Endothelial cell (in vitro differentiated cells): ENCODE results near the gene SRRM1. TPM values are rescaled to one million over a fixed set of nuclear protein-coding genes. Genes with fewer than 3 reads are reported as not detected.
"Not testable (repeated sequence)": the region's sequence is repeated elsewhere in the genome, so short reads cannot be mapped to it uniquely, and the experiment has no call there.

Experiments
- DNase-seq: peaks from one replicate; pipeline ENCODE4 v3.0.0; 2021; ENCODE audit warnings: low spot score
- H3K27ac Mint-ChIP-seq: one replicate; pipeline ENCODE4 v1.8.0; 2021; ENCODE audit warnings: mixed read lengths, inconsistent platforms; ENCODE audit not compliant: unreplicated experiment
- H3K27me3 Mint-ChIP-seq: one replicate; pipeline ENCODE4 v1.8.0; 2021; ENCODE audit warnings: mild to moderate bottlenecking, moderate library complexity, mixed read lengths, inconsistent platforms; ENCODE audit not compliant: unreplicated experiment
- H3K36me3 Mint-ChIP-seq: one replicate; pipeline ENCODE4 v1.8.0; 2021; ENCODE audit warnings: mild to moderate bottlenecking, low read depth, mixed read lengths, inconsistent platforms; ENCODE audit not compliant: unreplicated experiment
- H3K4me1 Mint-ChIP-seq: one replicate; pipeline ENCODE4 v1.8.0; 2021; ENCODE audit warnings: mild to moderate bottlenecking, mixed read lengths, inconsistent platforms; ENCODE audit not compliant: unreplicated experiment
- H3K4me3 Mint-ChIP-seq: one replicate; pipeline ENCODE4 v1.8.0; 2021; ENCODE audit warnings: mild to moderate bottlenecking, mixed read lengths, inconsistent platforms; ENCODE audit not compliant: unreplicated experiment
- H3K9me3 Mint-ChIP-seq: one replicate; pipeline ENCODE4 v1.8.0; 2021; ENCODE audit warnings: mixed read lengths, inconsistent platforms; ENCODE audit not compliant: unreplicated experiment
- total RNA-seq: library from RNA; stranded (reverse); fragmentation: NEBNext Ultra II Directional; extraction: Animal tissue kit (Norgen Biotek cat#: 25700); gene quantifications from one replicate; pipeline ENCODE4 v1.2.1, GENCODE V29; 2021; ENCODE audit not compliant: unreplicated experiment
- TF ChIP-seq, protein P1 (sequence below): fragments of 200-600 bp; sonication (generic); IDR thresholded peaks from one replicate; pipeline ENCODE4 v1.5.0; 2021; ENCODE audit warnings: antibody characterized with exemption; ENCODE audit not compliant: unreplicated experiment

The SRRM1 gene
- total RNA-seq, 1 donor from 2014 or later: 126 TPM

- no peaks in the 10 kb centered on the region for H3K36me3 Mint-ChIP-seq
- DNase-seq: no peak
- H3K9me3 Mint-ChIP-seq: no peaks in the 10 kb centered on the region
- H3K4me1 Mint-ChIP-seq: peaks cover 26% of the 10 kb centered on the region
- peaks cover 8% of the 10 kb centered on the region for H3K27me3 Mint-ChIP-seq
- TF ChIP-seq, protein P1, sequence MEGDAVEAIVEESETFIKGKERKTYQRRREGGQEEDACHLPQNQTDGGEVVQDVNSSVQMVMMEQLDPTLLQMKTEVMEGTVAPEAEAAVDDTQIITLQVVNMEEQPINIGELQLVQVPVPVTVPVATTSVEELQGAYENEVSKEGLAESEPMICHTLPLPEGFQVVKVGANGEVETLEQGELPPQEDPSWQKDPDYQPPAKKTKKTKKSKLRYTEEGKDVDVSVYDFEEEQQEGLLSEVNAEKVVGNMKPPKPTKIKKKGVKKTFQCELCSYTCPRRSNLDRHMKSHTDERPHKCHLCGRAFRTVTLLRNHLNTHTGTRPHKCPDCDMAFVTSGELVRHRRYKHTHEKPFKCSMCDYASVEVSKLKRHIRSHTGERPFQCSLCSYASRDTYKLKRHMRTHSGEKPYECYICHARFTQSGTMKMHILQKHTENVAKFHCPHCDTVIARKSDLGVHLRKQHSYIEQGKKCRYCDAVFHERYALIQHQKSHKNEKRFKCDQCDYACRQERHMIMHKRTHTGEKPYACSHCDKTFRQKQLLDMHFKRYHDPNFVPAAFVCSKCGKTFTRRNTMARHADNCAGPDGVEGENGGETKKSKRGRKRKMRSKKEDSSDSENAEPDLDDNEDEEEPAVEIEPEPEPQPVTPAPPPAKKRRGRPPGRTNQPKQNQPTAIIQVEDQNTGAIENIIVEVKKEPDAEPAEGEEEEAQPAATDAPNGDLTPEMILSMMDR: no peak
- peak overlapping the region; percentile 62 for H3K4me3 Mint-ChIP-seq
- H3K27ac Mint-ChIP-seq: no peak overlapping the region
Observed at GRCh38 chr1:24702511-24703293, 59.6 kb downstream of the SRRM1 start.

DNA sequence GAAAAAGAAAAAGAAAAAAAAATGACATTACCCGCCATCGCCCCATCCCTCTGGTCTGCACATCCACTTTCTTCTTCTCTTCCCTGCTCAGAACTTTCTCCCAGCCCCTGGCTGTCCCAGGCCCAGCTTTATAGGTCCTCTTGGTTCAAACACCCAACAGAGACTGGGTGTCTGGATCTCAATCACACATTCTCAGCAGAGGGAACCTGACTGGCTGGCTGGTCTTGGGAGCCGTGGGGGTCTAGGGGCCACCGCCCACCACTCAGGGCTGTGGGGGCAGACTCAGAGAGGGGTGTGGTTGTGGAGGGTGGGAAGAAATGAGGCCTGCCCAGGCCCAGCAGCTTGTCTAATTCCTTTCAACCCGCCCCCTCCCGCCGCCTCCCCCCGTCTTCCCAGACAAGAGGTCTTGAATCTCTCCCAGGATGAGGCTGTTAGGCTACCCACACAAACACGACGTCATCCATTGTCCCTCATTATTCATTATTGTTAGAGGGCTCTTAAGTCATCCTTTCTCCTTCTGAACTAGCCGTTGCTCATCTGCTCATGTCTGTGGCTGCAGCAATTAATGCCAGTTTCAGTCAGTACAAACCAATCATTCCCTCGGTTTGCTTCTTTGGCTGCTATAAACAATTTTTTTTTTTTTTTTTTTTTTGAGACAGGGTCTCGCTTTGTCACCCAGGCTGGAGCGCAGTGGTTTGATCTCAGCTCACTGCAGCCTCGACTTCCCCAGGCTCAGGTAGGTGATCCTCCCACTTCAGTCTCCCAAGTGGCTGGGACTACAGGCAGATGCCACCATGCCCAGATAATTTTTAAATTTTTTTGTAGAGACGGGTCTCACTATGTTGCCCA, 61.5 kb downstream of the SRRM1 start:
- TF ChIP-seq, protein P1: no peak
- no peak for DNase-seq
- no peak overlapping the region for H3K4me3 Mint-ChIP-seq
- peaks cover 8% of the 10 kb centered on the region for H3K27me3 Mint-ChIP-seq
- H3K27ac Mint-ChIP-seq: peak overlapping the region; percentile 91
- peaks cover 24% of the 10 kb centered on the region for H3K4me1 Mint-ChIP-seq
- no peaks in the 10 kb centered on the region for H3K9me3 Mint-ChIP-seq
- no peaks in the 10 kb centered on the region for H3K36me3 Mint-ChIP-seq

- H3K4me3 Mint-ChIP-seq: no peak overlapping the region
- TF ChIP-seq, protein P1: no peak
- H3K36me3 Mint-ChIP-seq: no peaks in the 10 kb centered on the region
- peak; percentile 81 for DNase-seq
- no peaks in the 10 kb centered on the region for H3K9me3 Mint-ChIP-seq
- peaks cover 22% of the 10 kb centered on the region for H3K4me1 Mint-ChIP-seq
- H3K27ac Mint-ChIP-seq: peak overlapping the region; percentile 91
- peaks cover 6% of the 10 kb centered on the region for H3K27me3 Mint-ChIP-seq
Observed at GRCh38 chr1:24705260-24706073, 62.4 kb downstream of the SRRM1 start.

DNA sequence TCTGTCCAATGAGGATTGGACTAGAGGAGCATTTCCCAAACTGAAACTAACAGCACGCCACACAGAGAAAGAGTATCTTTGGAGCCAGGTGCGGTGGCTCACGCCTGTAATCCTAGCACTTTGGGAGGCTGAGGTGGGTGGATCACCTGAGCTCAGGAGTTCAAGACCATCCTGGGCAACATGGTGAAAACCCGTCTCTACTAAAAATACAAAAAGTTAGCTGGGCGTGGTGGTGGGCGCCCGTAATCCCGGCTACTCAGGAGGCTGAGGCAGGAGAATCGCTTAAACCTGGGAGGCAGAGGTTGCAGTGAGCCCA, 62.9 kb downstream of the SRRM1 start:
- not testable (repeated sequence) for H3K27me3 Mint-ChIP-seq, H3K36me3 Mint-ChIP-seq, DNase-seq, H3K9me3 Mint-ChIP-seq, H3K4me3 Mint-ChIP-seq
- H3K4me1 Mint-ChIP-seq: peaks cover 22% of the 10 kb centered on the region
- peak overlapping the region; percentile 91 for H3K27ac Mint-ChIP-seq

DNA sequence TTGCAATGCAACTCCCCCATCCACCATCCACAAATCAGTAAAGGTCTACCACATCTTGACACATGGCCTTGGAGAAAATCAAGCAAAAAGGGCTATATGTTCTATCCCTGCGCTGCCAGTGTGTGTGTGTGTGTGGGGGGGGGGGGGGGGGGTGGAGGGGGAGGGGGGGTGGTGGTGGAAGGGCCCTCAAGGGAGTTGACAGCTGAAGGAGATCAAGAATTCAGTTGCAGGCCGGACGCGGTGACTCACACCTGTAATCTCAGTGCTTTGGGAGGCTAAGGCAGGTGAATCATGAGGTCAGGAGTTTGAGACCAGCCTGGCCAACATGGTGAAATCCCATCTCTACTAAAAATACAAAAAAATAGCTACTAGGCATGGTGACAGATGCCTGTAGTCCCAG, 64.6 kb downstream of the SRRM1 start:
- DNase-seq: no peak
- H3K9me3 Mint-ChIP-seq: no peaks in the 10 kb centered on the region

More for the DNA sequence above, 64.6 kb downstream of the SRRM1 start:
- Mint-ChIP-seq H3K4me1 (peaks cover 22% of the 10 kb centered on the region), H3K4me3 (no peak overlapping the region), H3K27me3 (peaks cover 6% of the 10 kb centered on the region), H3K27ac (no peak overlapping the region), H3K36me3 (no peaks in the 10 kb centered on the region)
- TF ChIP-seq, protein P1: no peak
